NCI-H524 treated with DMSO at 0.1 percent for 48 hours (cell line): Measurements from ENCODE around the gene NTMT2.
"Not testable (repeated sequence)": the region's sequence is repeated elsewhere in the genome, so short reads cannot be mapped to it uniquely, and the experiment has no call there.

Source experiments
- DNase-seq: peaks from one replicate; lab custom pipeline; 2025; lab: John Stamatoyannopoulos, UW

NTMT2 gene

GRCh38 chr1:170157820-170158219, 12.1 kb downstream of the NTMT2 start:
- DNase-seq: no peak

- DNase-seq: no peak
Measured at GRCh38 chr1:170162459-170163246, 16.9 kb downstream of the NTMT2 start.

GRCh38 chr1:170164103-170164763, 18.5 kb downstream of the NTMT2 start:
- no peak for DNase-seq

- no peak for DNase-seq
Measured at GRCh38 chr1:170166518-170167180, 20.9 kb downstream of the NTMT2 start.

GRCh38 chr1:170168265-170168664, 22.5 kb downstream of the NTMT2 start:
- DNase-seq: no peak

GRCh38 chr1:170170513-170170912, 24.8 kb downstream of the NTMT2 start:
- DNase-seq: not testable (repeated sequence)

- DNase-seq: no peak
Measured at GRCh38 chr1:170174395-170174794, 28.6 kb downstream of the NTMT2 start.

- no peak for DNase-seq
Measured at GRCh38 chr1:170175041-170175440, 29.3 kb downstream of the NTMT2 start.

- DNase-seq: no peak
Measured at GRCh38 chr1:170175484-170175883, 29.7 kb downstream of the NTMT2 start.

- DNase-seq: no peak
Measured at GRCh38 chr1:170176772-170177171, 31.0 kb downstream of the NTMT2 start.

- DNase-seq: no peak
Measured at GRCh38 chr1:170182442-170182841, 36.7 kb downstream of the NTMT2 start.

GRCh38 chr1:170192546-170192945, 46.8 kb downstream of the NTMT2 start:
- no peak for DNase-seq

- no peak for DNase-seq
Measured at GRCh38 chr1:170194451-170194850, 48.7 kb downstream of the NTMT2 start.

GRCh38 chr1:170196490-170197236, 50.9 kb downstream of the NTMT2 start:
- DNase-seq: no peak

- no peak for DNase-seq
Measured at GRCh38 chr1:170198090-170198489, 52.3 kb downstream of the NTMT2 start.

GRCh38 chr1:170198584-170198983, 52.8 kb downstream of the NTMT2 start:
- DNase-seq: no peak

GRCh38 chr1:170200161-170200560, 54.4 kb downstream of the NTMT2 start:
- no peak for DNase-seq

GRCh38 chr1:170200621-170201397, 55.0 kb downstream of the NTMT2 start:
- no peak for DNase-seq

GRCh38 chr1:170203693-170204092, 57.9 kb downstream of the NTMT2 start:
- DNase-seq: no peak

- DNase-seq: no peak
Measured at GRCh38 chr1:170204121-170204520, 58.4 kb downstream of the NTMT2 start.

GRCh38 chr1:170205301-170205700, 59.5 kb downstream of the NTMT2 start:
- DNase-seq: no peak

- no peak for DNase-seq
Measured at GRCh38 chr1:170209125-170209524, 63.4 kb downstream of the NTMT2 start.
